ENCODE measurements around the gene ANGPTL2.

GRCh38 chr9:127139071-127139731, 16.8 kb upstream of the ANGPTL2 start:
- TF ChIP-seq CTCF (IDR thresholded peaks at IDR 0.05 in 4 of 5, conservative IDR thresholded peaks at IDR 0.05 in 1 of 5) (no peak), POLR2A (IDR thresholded peaks at IDR 0.05) (peak in 1 of 2 donors; percentile 64)

Measured in gastrocnemius medialis (tissue), 4 donors.